HL-60 (cell line): ENCODE results near the gene SLAIN1.

Source experiments
- SPI1 ChIP-seq: IDR thresholded peaks from 2 replicates; pipeline ENCODE4 v1.6.1; 2012; ENCODE audit warnings: low read depth, mild to moderate bottlenecking, borderline replicate concordance
- TF ChIP-seq, protein P1 (sequence below): IDR thresholded peaks from one replicate; pipeline ENCODE4 v1.5.1; 2011; ENCODE audit warnings: low read length, control low read depth, inconsistent platforms; ENCODE audit not compliant: insufficient read depth
- TF ChIP-seq, protein P2 (sequence below): IDR thresholded peaks from 2 replicates; pipeline ENCODE4 v1.6.1; 2012; ENCODE audit warnings: low read depth; ENCODE audit not compliant: insufficient replicate concordance

DNA sequence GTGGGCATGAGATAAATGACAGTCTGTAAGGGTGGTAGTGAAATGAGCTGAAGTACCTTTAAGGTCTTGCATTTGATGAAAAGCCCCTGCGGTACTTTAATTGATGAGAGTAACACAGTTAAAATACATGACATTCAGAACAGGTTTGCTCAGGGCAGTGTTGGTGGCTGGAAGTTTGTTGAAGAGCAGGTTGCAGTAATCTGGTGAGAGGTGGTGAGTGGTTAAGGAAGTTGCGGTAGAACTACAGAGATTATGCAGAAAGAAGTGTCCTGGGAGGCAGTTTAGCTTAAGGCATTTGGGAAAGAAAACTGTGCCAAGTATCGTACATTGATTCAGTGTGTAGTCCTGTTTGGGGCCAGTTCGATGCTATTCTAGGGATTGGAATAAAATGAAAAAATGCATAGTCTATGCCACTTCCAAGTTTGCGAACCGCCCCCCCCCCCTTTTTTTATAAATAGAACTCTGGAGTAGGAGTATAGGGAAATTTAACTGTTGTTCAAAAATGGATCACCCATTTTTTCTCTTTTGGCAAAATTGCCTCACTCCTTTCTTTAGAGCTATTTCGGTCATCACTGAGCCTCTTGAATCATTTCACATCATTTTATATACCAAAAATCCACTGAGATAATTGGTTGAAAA lies 42.7 kb downstream of the SLAIN1 start:
- TF ChIP-seq, protein P1, sequence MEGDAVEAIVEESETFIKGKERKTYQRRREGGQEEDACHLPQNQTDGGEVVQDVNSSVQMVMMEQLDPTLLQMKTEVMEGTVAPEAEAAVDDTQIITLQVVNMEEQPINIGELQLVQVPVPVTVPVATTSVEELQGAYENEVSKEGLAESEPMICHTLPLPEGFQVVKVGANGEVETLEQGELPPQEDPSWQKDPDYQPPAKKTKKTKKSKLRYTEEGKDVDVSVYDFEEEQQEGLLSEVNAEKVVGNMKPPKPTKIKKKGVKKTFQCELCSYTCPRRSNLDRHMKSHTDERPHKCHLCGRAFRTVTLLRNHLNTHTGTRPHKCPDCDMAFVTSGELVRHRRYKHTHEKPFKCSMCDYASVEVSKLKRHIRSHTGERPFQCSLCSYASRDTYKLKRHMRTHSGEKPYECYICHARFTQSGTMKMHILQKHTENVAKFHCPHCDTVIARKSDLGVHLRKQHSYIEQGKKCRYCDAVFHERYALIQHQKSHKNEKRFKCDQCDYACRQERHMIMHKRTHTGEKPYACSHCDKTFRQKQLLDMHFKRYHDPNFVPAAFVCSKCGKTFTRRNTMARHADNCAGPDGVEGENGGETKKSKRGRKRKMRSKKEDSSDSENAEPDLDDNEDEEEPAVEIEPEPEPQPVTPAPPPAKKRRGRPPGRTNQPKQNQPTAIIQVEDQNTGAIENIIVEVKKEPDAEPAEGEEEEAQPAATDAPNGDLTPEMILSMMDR: no peak
- no peak for TF ChIP-seq SPI1
- TF ChIP-seq, protein P2, sequence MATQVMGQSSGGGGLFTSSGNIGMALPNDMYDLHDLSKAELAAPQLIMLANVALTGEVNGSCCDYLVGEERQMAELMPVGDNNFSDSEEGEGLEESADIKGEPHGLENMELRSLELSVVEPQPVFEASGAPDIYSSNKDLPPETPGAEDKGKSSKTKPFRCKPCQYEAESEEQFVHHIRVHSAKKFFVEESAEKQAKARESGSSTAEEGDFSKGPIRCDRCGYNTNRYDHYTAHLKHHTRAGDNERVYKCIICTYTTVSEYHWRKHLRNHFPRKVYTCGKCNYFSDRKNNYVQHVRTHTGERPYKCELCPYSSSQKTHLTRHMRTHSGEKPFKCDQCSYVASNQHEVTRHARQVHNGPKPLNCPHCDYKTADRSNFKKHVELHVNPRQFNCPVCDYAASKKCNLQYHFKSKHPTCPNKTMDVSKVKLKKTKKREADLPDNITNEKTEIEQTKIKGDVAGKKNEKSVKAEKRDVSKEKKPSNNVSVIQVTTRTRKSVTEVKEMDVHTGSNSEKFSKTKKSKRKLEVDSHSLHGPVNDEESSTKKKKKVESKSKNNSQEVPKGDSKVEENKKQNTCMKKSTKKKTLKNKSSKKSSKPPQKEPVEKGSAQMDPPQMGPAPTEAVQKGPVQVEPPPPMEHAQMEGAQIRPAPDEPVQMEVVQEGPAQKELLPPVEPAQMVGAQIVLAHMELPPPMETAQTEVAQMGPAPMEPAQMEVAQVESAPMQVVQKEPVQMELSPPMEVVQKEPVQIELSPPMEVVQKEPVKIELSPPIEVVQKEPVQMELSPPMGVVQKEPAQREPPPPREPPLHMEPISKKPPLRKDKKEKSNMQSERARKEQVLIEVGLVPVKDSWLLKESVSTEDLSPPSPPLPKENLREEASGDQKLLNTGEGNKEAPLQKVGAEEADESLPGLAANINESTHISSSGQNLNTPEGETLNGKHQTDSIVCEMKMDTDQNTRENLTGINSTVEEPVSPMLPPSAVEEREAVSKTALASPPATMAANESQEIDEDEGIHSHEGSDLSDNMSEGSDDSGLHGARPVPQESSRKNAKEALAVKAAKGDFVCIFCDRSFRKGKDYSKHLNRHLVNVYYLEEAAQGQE: no peak
